ENCODE measurements around the gene QPCT.

DNA sequence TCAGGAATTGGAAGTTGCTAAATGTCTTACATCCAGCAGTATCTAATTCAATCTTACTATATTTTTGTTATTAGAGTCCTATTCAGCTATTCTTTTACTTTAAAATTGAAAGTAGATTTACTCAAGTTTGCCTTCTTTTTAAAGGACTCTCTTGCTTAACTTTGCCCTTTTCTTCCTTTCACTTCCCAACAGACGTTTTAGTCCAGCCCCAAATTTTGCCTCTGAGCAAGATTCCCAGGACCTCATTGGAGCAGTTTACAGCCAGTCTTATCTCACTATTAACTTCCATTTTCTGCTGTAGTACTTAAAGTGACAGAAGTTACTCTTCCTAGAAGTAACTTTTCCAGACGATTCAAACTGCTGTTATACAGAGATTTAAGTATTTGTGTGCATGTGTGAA lies 18.1 kb upstream of the QPCT start:
- TF ChIP-seq, protein P1, sequence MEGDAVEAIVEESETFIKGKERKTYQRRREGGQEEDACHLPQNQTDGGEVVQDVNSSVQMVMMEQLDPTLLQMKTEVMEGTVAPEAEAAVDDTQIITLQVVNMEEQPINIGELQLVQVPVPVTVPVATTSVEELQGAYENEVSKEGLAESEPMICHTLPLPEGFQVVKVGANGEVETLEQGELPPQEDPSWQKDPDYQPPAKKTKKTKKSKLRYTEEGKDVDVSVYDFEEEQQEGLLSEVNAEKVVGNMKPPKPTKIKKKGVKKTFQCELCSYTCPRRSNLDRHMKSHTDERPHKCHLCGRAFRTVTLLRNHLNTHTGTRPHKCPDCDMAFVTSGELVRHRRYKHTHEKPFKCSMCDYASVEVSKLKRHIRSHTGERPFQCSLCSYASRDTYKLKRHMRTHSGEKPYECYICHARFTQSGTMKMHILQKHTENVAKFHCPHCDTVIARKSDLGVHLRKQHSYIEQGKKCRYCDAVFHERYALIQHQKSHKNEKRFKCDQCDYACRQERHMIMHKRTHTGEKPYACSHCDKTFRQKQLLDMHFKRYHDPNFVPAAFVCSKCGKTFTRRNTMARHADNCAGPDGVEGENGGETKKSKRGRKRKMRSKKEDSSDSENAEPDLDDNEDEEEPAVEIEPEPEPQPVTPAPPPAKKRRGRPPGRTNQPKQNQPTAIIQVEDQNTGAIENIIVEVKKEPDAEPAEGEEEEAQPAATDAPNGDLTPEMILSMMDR (conservative IDR thresholded peaks at IDR 0.05) = no peak
- no peak for TF ChIP-seq ZFX (IDR thresholded peaks at IDR 0.05)

Data from C4-2B (cell line).